Stimulated activated CD8-positive, alpha-beta memory T cell treated with anti-CD3 and anti-CD28 coated beads, Interleukin-7, amount 100 ng/mL, for 24 hours (primary cell): Measurements from ENCODE around the gene KANK3.
"Not testable (repeated sequence)": the region's sequence is repeated elsewhere in the genome, so short reads cannot be mapped to it uniquely, and the experiment has no call there.

Experiments
- DNase-seq: peaks from one replicate; pipeline ENCODE4 v3.0.0-alpha.2; 2020; ENCODE audit warnings: low read depth

The KANK3 gene

DNA sequence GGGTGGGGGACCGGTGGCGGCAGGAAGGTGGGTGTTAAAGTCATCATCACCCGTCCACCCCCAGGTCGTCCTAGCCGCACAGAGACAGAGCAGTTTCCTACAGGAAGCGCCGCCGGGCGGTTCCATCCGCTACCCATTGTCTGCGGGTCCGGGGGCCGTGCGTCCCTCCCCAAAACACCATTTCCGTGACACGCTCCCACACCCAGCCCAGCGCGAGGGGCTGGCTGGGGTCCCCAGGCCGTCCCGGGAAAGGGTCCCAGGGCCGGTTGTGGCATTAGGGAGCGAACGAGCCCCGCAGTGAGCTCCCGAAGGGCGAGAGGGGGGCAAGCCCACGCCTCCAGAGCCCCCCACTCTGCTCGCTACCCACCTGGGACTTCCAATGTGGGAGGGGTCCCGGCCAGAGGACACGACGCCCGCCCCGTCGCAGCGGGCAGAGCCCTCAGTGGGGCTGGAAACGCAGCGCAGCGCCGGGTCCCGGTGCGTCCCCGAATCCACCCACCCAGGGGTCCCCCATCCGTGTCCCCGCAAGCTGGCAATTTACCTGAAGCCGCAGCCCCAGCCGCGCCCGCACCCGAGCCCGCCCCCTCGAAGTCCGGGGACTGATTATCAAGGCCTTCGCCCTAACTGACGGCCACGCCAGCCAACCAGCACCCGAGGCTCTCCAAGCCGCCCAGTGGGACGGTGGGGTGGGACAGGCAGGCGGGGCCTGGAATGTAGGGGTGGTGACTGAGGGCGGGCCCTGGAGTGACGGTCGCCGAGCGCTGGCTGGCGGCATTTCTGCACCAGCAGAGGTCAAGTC lies at the start of gene KANK3:
Gene KANK3 (minus strand): TSS at position 579 of the 799 bp plus-strand sequence. CDS start 5,434 bp downstream, outside the sequence.
- DNase-seq = peak; percentile 85

DNA sequence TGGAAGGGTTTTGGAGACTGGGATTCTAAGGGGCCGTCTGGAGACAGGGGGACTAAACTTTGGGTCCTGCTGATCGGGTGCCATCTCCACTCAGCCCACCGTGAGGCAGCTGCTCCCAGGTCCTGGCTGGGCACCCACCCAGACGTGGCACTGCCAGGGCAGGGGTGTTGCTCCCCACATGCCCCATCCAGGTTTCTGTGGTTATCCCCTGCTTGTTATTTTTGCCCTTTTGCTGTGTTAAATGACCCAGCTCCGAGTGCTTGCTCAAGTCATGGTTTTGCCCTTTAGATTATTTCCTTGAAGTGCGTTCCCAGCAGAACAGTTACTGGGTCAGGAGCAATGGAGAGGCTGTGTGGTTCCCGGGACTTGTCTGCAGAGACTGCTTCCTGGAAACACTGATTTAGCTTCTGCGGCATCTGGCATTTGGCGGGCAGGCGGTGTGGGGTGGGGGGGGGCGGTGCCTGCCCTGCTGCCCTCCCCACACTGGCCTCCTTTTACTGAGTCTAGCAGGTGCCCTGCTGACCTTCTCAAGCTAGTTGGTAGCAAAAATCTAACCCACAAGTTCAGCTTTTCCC lies 49.0 kb upstream of the KANK3 start:
- DNase-seq = no peak

DNA sequence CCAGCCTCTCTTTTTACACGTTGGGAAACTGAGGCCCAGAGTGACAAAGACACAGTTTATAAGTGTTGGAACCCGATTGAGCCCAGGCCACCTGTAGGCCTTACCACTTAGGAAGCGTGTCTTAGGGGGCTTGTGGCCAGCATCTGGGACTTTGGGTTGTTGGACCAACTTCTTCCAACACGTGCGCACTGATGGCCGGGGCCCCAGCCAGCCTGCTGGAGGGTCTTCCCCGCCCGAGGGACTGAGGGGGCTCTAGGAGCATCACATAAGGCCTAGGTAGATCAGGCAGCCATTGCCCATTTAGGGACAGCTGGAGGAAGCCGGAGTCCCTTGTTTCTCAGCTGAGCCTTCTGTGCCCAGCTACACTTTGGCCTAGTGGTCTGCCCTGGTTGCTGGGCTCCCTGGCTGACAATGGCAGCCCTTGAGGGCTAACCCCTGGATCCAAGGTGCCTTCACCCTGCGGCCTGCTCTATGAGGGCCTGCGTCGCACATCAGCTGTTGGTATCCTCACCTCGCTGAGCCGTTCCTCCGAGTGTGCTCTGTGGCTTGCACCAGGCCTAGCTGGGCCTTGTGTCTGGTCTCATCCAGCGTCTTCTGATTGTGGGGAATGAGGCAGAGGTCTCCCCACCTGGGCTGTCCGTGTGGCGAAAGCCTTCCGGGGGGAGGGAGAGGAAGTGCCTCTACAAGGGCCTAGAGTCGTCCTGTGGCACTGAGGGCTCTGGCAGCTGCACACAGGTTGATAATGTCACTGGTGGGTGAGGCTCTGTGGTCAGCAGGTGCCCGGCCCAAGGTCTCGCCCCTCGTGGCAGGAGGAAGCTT lies 48.3 kb upstream of the KANK3 start:
- DNase-seq = no peak

DNA sequence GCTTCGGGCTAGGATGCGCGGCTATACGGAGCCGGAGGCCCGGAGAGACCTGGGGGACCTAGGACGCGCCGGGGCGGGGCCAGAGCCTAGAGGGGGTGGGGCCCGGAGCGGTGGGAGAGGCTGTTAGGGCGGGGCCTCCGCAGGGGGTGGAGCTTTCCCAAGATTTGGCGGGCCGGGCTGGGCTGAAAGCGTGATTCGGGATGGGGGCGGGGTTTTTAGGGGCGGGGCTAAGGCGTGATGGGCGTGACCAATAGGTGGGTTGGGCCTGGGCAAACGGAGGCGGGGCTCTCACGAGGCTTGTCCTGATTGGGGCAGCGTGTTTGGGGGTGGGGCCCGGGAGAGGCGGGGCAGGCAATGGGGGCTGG lies 47.5 kb upstream of the KANK3 start:
- DNase-seq = peak; percentile 87

DNA sequence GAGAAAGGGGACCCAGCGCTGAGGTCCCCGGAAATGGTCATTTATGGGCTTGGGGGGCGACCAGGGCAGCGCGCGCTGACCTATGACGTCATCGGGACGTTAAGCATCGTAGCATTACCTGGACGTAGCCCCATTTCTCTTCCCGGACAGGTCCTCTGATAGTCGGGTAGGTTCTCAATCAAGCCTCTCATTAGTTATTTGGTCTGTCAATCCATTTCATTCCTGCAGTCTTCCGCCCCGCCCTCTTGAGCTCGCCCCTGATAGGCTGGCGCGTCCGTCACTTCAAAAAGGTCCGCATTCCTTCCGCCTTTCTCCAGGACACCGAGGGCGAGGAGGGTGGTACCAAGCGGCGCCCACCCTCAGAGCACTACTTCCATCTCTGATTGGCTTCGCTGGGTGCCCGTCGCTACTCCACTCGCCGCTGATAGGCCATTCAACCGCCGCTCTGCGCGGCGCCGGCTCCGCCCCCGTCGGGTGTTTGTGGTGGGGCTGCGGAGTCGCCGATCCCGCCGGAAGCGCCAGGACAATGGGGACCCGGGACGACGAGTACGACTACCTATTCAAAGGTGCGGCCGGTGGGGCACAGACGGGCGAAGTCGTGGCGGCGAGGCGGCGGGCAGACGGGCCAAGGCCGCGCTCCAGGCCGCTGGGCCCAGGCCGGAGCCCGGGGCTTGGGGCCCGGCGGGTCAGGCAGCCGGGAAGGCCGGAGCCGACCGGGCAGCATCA lies 47.0 kb upstream of the KANK3 start, which contains the start of gene RAB11B:
Gene RAB11B (plus strand): TSS at position 470 of the 726 bp plus-strand sequence. CDS start 57 bp downstream, at position 527.
- DNase-seq = peak; percentile 97

DNA sequence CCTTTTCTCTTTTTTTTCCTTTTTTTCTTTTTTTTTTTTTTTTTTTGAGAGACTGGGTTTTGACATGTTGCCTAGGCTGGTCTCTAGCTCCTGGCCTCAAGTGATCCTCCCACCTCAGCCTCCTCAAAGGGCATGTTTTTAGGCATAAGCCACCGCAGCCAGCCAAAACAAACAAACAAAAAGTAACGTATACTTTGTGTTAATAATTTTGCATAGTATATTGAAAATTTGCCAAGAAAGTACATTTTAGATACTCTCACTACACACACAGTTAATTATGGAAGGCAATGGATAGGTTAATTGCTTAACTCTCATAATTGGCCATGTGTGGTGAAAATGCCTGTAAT lies 45.5 kb upstream of the KANK3 start:
- no peak for DNase-seq

DNA sequence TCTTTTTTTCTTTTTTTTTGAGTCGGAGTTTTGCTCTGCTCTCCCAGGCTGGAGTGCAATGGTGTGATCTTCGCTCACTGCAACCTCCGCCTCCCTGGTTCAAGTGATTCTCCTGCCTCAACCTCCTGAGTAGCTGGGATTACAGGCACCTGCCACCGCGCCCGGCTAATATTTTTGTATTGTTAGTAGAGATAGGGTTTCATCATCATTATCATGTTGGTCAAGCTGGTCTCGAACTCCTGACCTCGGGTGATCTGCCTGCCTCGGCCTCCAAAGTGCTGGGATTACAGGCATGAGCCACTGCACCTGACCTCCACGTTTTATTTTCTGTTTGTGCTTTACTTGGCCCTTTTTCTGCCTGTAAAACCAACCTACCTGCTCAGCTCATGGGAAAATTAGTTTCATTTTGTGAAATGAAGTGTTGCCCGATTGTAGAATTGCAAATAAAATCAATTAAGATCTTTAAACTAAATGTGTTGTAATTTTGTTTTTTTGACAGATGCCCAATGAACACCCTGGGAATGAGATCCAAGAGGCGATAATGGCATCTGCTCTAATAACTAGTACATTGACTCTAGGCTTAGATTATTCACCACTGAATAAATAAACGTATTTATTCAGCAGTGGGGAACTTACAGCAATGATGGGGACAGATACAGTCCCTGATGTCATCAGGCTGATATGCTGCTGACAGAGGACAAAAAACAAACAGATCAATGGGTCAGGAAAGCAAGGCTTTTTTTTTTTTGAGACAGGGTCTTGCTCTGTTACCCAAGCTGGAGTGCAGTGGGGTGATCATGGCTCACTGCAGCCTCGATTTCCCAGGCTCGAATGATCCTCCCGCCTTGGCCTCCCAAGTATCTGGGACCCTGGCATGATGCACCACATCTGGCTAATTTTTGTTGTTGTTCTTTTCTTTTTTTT lies 44.9 kb upstream of the KANK3 start:
- no peak for DNase-seq

DNA sequence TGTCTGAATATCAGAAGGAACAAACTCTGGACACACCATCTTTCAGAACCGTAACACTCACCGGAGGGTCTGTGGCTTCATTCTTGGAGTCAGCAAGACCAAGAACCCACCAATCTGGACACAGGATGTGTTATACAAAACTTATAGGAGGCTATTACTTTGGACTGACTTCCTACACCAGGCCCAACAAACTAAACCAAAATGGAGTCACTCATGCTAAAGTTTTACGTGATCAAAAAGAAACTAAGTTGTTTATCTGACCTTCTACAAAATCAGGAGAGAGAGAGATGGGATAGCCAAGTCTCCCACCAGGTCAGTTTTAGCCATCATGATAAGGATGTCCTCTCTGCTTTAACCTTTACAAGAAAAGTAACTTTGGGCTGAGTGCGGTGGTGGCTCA lies 43.9 kb upstream of the KANK3 start:
- no peak for DNase-seq

DNA sequence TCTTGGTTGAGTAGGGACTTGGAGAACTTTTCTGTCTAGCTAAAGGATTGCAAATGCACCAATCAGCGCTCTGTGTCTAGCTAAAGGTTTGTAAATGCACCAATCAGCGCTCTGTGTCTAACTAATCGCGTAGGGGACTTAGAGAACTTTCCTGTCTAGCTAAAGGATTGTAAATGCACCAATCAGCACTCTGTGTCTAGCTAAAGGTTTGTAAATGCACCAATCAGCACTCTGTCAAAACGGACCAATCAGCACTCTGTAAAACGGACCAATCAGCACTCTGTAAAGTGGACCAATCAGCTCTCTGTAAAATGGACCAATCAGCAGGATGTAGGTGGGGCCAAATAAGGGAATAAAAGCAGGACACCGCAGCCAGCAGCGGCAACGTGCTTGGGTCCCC lies 43.4 kb upstream of the KANK3 start:
- DNase-seq = not testable (repeated sequence)

DNA sequence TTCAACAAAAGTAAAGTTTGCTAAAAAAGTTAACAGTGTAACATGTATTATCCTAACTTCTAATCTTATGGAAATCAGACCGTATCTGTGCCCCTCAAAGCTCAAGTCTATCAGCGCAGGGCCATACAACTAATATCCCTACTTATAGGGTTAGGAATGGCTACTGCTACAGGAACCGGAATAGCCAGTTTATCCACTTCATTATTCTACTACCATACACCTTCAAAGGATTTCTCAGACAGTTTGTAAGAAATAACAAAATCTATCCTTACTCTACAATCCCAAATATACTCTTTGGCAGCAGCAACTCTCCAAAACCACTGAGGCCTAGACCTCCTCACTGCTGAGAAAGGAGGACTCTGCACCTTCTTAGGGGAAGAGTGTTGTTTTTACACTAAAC lies 42.5 kb upstream of the KANK3 start:
- not testable (repeated sequence) for DNase-seq

DNA sequence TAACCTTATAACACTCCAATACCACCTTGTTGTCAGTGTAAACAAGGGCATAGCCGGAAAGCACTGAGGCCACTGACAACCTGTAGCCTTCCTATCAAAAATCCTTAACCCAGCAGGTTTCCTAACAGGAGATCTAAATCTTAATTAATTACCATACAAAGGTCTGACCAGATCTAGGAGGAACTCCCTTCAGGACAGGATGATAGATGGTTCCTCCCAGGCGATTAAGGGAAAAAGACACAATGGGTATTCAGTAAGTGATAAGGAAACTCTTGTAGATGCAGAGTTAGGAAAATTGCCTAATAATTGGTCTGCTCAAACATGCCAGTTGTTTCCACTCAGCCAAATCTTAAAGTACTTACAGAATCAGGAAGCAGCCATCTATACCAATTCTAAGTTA lies 42.0 kb upstream of the KANK3 start:
- DNase-seq = not testable (repeated sequence)

DNA sequence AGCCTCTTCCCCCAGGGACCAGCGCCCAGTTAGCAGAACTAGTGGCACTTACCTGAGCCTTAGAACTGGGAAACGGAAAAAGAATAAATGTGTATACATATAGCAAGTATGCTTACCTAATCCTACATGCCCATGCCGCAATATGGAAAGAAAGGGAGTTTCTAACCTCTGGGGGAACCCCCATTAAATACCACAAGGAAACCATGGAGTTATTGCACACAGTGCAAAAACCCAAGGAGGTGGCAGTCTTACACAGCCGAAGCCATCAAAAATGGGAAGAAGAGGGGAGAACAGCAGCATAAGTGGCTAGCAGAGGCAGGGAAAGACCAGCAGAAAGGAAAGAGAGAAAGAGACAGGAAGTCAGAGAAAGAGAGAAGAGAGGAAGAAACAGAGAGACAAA lies 41.5 kb upstream of the KANK3 start:
- not testable (repeated sequence) for DNase-seq

DNA sequence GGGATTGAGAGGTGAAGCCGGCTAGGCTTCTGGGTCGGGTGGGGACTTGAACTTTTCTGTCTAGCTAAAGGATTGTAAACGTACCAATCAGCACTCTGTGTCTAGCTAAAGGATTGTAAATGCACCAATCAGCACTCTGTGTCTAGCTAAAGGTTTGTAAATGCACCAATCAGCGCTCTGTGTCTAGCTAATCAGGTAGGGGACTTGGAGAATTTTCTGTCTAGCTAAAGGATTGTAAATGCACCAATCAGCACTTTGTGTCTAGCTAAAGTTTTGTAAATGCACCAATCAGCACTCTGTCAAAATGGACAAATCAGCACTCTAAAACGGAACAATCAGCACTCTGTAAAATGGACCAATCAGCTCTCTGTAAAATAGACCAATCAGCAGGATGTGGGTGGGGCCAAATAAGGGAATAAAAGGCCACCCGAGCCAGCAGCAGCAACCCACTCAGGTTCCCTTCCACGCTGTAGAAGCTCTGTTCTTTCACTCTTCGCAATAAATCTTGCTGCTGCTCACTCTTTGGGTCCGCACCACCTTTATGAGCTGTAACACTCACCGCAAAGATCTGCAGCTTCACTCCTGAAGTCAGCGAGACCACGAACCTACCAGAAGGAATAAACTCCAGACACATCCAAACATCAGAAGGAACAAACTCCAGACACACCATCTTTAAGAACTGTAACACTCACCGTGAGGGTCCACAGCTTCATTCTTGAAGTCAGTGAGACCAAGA lies 36.3 kb upstream of the KANK3 start:
- not testable (repeated sequence) for DNase-seq

DNA sequence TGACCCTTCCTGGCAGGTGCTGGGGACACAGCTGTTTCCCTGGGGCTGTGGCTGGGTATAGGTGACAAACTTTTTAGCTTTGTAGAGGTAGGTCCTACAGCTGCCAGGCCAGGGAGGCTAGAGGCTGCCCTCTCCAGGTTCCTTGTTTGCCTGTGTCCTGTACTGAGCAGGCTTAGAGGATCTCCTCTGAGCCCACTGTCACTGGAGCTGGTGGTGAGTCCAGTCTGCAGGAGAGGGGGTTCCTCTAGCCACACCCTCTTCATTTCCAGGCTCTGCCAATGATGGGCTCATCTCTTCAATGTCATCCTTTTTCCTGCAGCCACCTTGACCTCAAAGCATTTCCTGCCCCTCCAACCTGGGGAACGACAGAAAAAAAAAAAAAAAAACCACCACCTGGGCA lies 34.5 kb upstream of the KANK3 start:
- no peak for DNase-seq

DNA sequence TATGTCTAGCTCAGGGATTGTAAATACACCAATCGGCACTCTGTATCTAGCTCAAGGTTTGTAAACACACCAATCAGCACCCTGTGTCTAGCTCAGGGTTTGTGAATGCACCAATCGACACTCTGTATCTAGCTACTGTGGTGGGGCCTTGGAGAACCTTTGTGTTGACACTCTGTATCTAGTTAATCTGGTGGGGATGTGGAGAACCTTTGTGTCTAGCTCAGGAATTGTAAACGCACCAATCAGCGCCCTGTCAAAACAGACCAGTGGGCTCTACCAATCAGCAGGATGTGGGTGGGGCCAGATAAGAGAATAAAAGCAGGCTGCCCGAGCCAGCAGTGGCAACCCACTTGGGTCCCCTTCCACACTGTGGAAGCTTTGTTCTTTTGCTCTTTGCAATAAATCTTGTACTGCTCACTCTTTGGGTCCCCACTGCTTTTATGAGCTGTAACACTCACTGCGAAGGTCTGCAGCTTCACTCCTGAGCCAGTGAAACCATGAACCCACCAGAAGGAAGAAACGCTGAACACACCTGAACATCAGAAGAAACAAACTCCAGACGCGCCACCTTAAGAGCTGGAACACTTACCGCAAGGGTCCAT lies 33.4 kb upstream of the KANK3 start:
- not testable (repeated sequence) for DNase-seq

DNA sequence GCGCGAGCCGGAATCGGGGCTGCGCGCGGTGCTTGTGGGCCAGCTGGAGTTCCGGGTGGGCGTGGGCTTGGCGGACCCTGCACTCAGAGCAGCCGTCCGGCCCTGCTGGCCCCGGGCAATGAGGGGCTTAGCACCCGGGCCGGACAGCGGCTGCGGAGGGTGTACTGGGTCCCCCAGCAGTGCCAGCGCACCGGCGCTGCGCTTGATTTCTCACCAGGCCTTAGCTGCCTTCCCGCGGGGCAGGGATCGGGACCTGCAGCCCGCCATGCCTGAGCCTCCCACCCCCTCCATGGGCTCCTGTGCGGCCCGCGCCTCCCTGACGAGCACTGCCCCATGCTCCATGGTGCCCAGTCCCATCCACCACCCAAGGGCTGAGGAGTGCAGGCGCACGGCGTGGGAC lies 32.7 kb upstream of the KANK3 start:
- DNase-seq = not testable (repeated sequence)

DNA sequence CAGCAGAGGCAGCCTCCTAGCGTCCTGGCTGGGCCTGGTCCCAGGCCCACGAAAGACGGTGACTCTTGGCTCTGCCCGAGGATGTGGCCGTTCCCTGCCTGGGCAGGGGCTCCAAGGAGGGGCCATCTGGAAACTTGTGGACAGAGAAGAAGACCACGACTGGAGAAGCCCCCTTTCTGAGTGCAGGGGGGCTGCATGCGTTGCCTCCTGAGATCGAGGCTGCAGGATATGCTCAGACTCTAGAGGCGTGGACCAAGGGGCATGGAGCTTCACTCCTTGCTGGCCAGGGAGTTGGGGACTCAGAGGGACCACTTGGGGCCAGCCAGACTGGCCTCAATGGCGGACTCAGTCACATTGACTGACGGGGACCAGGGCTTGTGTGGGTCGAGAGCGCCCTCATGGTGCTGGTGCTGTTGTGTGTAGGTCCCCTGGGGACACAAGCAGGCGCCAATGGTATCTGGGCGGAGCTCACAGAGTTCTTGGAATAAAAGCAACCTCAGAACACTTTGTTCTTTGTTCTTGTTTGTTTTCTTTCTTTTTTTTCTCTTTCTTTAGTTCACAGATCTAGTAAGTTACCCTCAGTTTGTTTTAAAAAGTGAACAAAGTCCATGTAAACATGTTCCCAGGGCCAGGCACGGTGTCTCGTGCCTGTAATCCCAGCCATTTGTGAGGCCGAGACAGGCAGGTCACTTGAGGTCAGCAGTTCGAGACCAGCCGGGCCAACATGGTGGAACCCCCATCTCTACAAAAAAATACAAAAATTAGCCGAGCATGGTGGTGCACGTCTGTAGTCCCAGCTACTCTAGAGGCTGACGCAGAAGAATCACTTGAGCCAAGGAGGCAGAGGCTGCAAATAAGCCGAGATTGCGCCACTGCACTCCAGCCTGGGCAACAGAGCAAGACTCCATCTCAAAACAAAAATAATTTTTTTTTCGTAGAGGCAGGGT lies 31.1 kb upstream of the KANK3 start:
- DNase-seq = no peak

DNA sequence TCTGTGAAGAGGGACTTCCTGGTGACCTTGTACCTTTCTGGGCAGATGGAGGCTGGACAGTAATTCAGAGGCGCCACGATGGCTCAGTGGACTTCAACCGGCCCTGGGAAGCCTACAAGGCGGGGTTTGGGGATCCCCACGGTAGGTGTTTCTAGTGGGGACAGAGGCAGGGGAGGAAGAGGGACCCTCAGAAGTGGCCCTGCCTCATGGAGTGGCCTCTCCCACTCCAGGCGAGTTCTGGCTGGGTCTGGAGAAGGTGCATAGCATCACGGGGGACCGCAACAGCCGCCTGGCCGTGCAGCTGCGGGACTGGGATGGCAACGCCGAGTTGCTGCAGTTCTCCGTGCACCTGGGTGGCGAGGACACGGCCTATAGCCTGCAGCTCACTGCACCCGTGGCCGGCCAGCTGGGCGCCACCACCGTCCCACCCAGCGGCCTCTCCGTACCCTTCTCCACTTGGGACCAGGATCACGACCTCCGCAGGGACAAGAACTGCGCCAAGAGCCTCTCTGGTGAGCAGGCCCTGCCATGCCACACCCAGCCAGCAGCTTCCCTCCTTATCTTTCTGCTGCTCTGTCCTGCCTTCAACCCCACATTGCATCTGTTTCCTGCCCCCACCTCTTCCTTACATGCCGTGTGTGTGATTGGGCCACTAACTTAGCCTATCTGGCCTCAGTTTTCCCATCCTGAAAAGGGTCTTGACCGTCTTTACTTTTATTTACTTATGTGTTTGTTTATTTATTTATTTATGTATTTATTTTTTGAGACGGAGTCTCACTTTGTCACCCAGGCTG lies 28.1 kb upstream of the KANK3 start:
- no peak for DNase-seq
